ENCODE results near the gene HCCS.

HCCS gene

GRCh38 chrX:11111037-11111851 is at the start of gene HCCS:
HCCS (plus strand) TSS chrX:11111332; CDS start chrX:11112061, 729 bp downstream.
- in situ Hi-C loops (cut with HindIII; ENCODE audit: low sequenced_read_pairs) = no loop called here

GRCh38 chrX:11064276-11064675 is 46.9 kb upstream of the HCCS start:
- in situ Hi-C loops (cut with HindIII; ENCODE audit: low sequenced_read_pairs) = no loop called here

GRCh38 chrX:11064851-11065600 is 46.1 kb upstream of the HCCS start:
- in situ Hi-C loops (cut with HindIII; ENCODE audit: low sequenced_read_pairs) = no loop called here

- in situ Hi-C loops (cut with HindIII; ENCODE audit: low sequenced_read_pairs) = no loop called here
Measured at GRCh38 chrX:11066812-11067211, 44.3 kb upstream of the HCCS start.

- in situ Hi-C loops (cut with HindIII; ENCODE audit: low sequenced_read_pairs) = no loop called here
Measured at GRCh38 chrX:11073381-11073780, 37.8 kb upstream of the HCCS start.

- in situ Hi-C loops (cut with HindIII; ENCODE audit: low sequenced_read_pairs) = no loop called here
Measured at GRCh38 chrX:11080741-11081305, 30.3 kb upstream of the HCCS start.

GRCh38 chrX:11081511-11081910 is 29.6 kb upstream of the HCCS start:
- in situ Hi-C loops (cut with HindIII; ENCODE audit: low sequenced_read_pairs) = no loop called here

- in situ Hi-C loops (cut with HindIII; ENCODE audit: low sequenced_read_pairs) = no loop called here
Measured at GRCh38 chrX:11085305-11085704, 25.8 kb upstream of the HCCS start.

GRCh38 chrX:11089802-11090201 is 21.3 kb upstream of the HCCS start:
- in situ Hi-C loops (cut with HindIII; ENCODE audit: low sequenced_read_pairs) = no loop called here

GRCh38 chrX:11097933-11098332 is 13.2 kb upstream of the HCCS start:
- in situ Hi-C loops (cut with HindIII; ENCODE audit: low sequenced_read_pairs) = no loop called here

- in situ Hi-C loops (cut with HindIII; ENCODE audit: low sequenced_read_pairs) = no loop called here
Measured at GRCh38 chrX:11099465-11099864, 11.7 kb upstream of the HCCS start.

- in situ Hi-C loops (cut with HindIII; ENCODE audit: low sequenced_read_pairs) = no loop called here
Measured at GRCh38 chrX:11100281-11101035, 10.7 kb upstream of the HCCS start.

- in situ Hi-C loops (cut with HindIII; ENCODE audit: low sequenced_read_pairs) = no loop called here
Measured at GRCh38 chrX:11103006-11103405, 8.1 kb upstream of the HCCS start.

- in situ Hi-C loops (cut with HindIII; ENCODE audit: low sequenced_read_pairs) = no loop called here
Measured at GRCh38 chrX:11103751-11104150, 7.4 kb upstream of the HCCS start.

GRCh38 chrX:11105080-11105479 is 6.1 kb upstream of the HCCS start:
- in situ Hi-C loops (cut with HindIII; ENCODE audit: low sequenced_read_pairs) = no loop called here

- in situ Hi-C loops (cut with HindIII; ENCODE audit: low sequenced_read_pairs) = no loop called here
Measured at GRCh38 chrX:11108253-11108941, 2.7 kb upstream of the HCCS start.

GRCh38 chrX:11109968-11110367 is 1.2 kb upstream of the HCCS start:
- in situ Hi-C loops (cut with HindIII; ENCODE audit: low sequenced_read_pairs) = no loop called here

GRCh38 chrX:11111947-11112346 is 815 bp downstream of the HCCS start:
- in situ Hi-C loops (cut with HindIII; ENCODE audit: low sequenced_read_pairs) = no loop called here

GRCh38 chrX:11113731-11114130 is 2.6 kb downstream of the HCCS start:
- in situ Hi-C loops (cut with HindIII; ENCODE audit: low sequenced_read_pairs) = no loop called here

- in situ Hi-C loops (cut with HindIII; ENCODE audit: low sequenced_read_pairs) = no loop called here
Measured at GRCh38 chrX:11117745-11118144, 6.6 kb downstream of the HCCS start.
